K562 (cell line): ENCODE data around the gene TTLL12. TPM values are rescaled to one million over a fixed set of nuclear protein-coding genes. Genes with fewer than 3 reads are reported as not detected.

ENCODE experiments used
- ATAC-seq: fragments of 200-7000 bp; cut with Tn5 transposase; 3 replicates; pipeline ENCODE4 v1.9.1; 2020; ENCODE audit warnings: moderate library complexity
- BruUV-seq: library from RNA; stranded (reverse); fragments of 400-500 nt; replicated peaks from 2 replicates; lab custom pipeline; 2021; lab: Mats Ljungman, UMichigan
- CTCF ChIA-PET: fragments of 300-600 bp; formaldehyde crosslinking; extraction: SDS; loops from one replicate; lab custom pipeline; 2021; ENCODE audit warnings: low intra/inter-chr PET ratio; lab: Yijun Ruan, JAX
- POLR2A ChIA-PET: fragments of 300-600, 350-650 bp; sonication (Branson Sonifier 250); formaldehyde crosslinking; extraction: SDS; loops from one replicate; lab custom pipeline; 2021; ENCODE audit warnings: antibody characterized with exemption, inconsistent platforms; lab: Yijun Ruan, JAX
- DNase-seq, 4 experiments: peaks; one replicate each; pipeline versions ENCODE4 v3.0.0 to v3.0.0-alpha.2; 2011 to 2018; ENCODE audit warnings: low spot score in 3 of 4, mixed read lengths in 3 of 4; ENCODE audit errors: extremely low read depth in 1 of 4
- FAIRE-seq: peaks from 2 replicates; lab custom pipeline; 2011; peaks lifted over from hg19 to GRCh38; lab: Jason Lieb, UNC
- H2AFZ ChIP-seq: 2 replicates; pipeline ENCODE4 v1.6.0; 2011; ENCODE audit warnings: low read depth, low read length, control low read depth, inconsistent platforms
- H3K27ac ChIP-seq: fragments of 200-600 bp; 3 replicates; pipeline ENCODE4 v1.8.0; 2011; ENCODE audit warnings: low read depth, mild to moderate bottlenecking, control low read depth, inconsistent platforms, low read length, moderate library complexity, mixed read lengths; ENCODE audit errors: extremely low read depth
- H3K27me3 ChIP-seq, 2 experiments: fragments of 300-600 bp in 1 of 2; 2 replicates in 1 of 2; 3 replicates in 1 of 2; pipeline versions ENCODE4 v1.6.0 to v1.8.0; 2011; ENCODE audit warnings: inconsistent platforms in 2 of 2, low read length in 2 of 2, mild to moderate bottlenecking in 1 of 2, mixed read lengths in 1 of 2, moderate library complexity in 1 of 2; ENCODE audit not compliant: control insufficient read depth in 2 of 2, insufficient read depth in 2 of 2
- H3K36me3 ChIP-seq: fragments of 300-600 bp; 3 replicates; pipeline ENCODE4 v1.8.0; 2011; ENCODE audit warnings: mild to moderate bottlenecking, low read length, inconsistent platforms; ENCODE audit not compliant: control insufficient read depth, insufficient read depth
- H3K4me1 ChIP-seq, 2 experiments: fragments of 200-600 bp in 1 of 2; replicated peaks in 1 of 2; 2 replicates in 1 of 2; 3 replicates in 1 of 2; pipeline versions ENCODE4 v1.5.1 to v1.8.0; 2011; ENCODE audit warnings: inconsistent platforms in 2 of 2, low read length in 2 of 2, mild to moderate bottlenecking in 1 of 2, mixed read lengths in 1 of 2, moderate library complexity in 1 of 2; ENCODE audit not compliant: control insufficient read depth in 2 of 2, insufficient read depth in 2 of 2
- H3K4me2 ChIP-seq: 2 replicates; pipeline ENCODE4 v1.6.1; 2011; ENCODE audit warnings: low read length, control low read depth, inconsistent platforms, mixed read lengths; ENCODE audit not compliant: insufficient read depth
- H3K4me3 ChIP-seq: fragments of 200-600 bp; sonication (generic), shearing (Covaris generic); 2 replicates; pipeline ENCODE4 v1.5.1; 2016; ENCODE audit warnings: control low read depth, inconsistent platforms
- H3K79me2 ChIP-seq: fragments of 200-600 bp; 3 replicates; pipeline ENCODE4 v1.8.0; 2011; ENCODE audit warnings: low read length, inconsistent platforms; ENCODE audit not compliant: control insufficient read depth, insufficient read depth
- H3K9ac ChIP-seq, 2 experiments: 2 replicates each; pipeline versions ENCODE4 v1.6.0 to v1.6.1; 2011; ENCODE audit warnings: low read depth in 2 of 2, low read length in 2 of 2, control low read depth in 1 of 2, inconsistent platforms in 1 of 2, mild to moderate bottlenecking in 1 of 2, mixed read lengths in 1 of 2; ENCODE audit not compliant: insufficient read depth in 1 of 2
- H3K9me1 ChIP-seq: one replicate; pipeline ENCODE4 v1.6.0; 2011; ENCODE audit warnings: inconsistent platforms, mild to moderate bottlenecking, low read length, moderate library complexity; ENCODE audit not compliant: control insufficient read depth, insufficient read depth
- H3K9me3 ChIP-seq: replicated peaks from 2 replicates; pipeline ENCODE4 v1.5.1; 2011; ENCODE audit warnings: low read depth, low read length, inconsistent platforms; ENCODE audit not compliant: control insufficient read depth, insufficient read depth
- H4K20me1 ChIP-seq: replicated peaks from 2 replicates; pipeline ENCODE4 v1.6.1; 2011; ENCODE audit warnings: low read length, inconsistent platforms, mixed read lengths; ENCODE audit not compliant: control insufficient read depth, insufficient read depth
- HDAC8 ChIP-seq: fragments of 450-650 bp; IDR thresholded peaks from 2 replicates; pipeline ENCODE4 v1.6.1; 2016; ENCODE audit warnings: mild to moderate bottlenecking, missing genetic modification characterization, moderate library complexity, missing compliant biosample characterization
- LEF1 ChIP-seq: fragments of 450-650 bp; IDR thresholded peaks from 2 replicates; pipeline ENCODE4 v1.6.1; 2016; ENCODE audit warnings: mild to moderate bottlenecking
- ZNF253 ChIP-seq: fragments of 250-450 bp; sonication (Bioruptor Pico); conservative IDR thresholded peaks from 2 replicates; pipeline ENCODE4 v1.6.1; 2021; ENCODE audit warnings: mild to moderate bottlenecking
- ZNF551 ChIP-seq: fragments of 250-450 bp; sonication (Bioruptor Pico); IDR thresholded peaks from 2 replicates; pipeline ENCODE4 v1.5.0; 2021; ENCODE audit warnings: mild to moderate bottlenecking, moderate library complexity
- WGBS: fragments of 100-300 bp; shearing (Covaris generic); methylation state at CpG from one replicate; pipeline ENCODE4 v1.1.6; 2016; ENCODE audit warnings: low coverage, mixed read lengths; ENCODE audit not compliant: insufficient coverage; ENCODE audit errors: missing lambda C conversion rate; 5-methylcytosine and 5-hydroxymethylcytosine counted together
- in situ Hi-C: fragments of 300-500 bp; cut with MboI; formaldehyde crosslinking; loops from 4 replicates; pipeline ENCODE4 v1.15.0; 2018; ENCODE audit warnings: inconsistent platforms, mixed read lengths
- intact Hi-C: fragments of 100-400 bp; cut with micrococcal nuclease; formaldehyde crosslinking; loops from 2 replicates; pipeline ENCODE4 v1.14.2; 2022
- polyA plus RNA-seq, 8 experiments: library from polyadenylated mRNA; depleted of rRNA in 4 of 8; stranded (reverse) in 5 of 8; unstranded in 3 of 8; fragments of >200 nt; fragmentation: Nextera tagmentation in 2 of 8; fragmentation: Illumina TruSeq in 1 of 8; extraction: Ambion mirVana in 2 of 8; extraction: Trizol in 1 of 8; gene quantifications; 2 replicates each; pipeline versions ENCODE4 v1.2.1 to v1.2.3, GENCODE V29; 2011 to 2014; ENCODE audit warnings: inconsistent platforms in 1 of 8, missing spikeins in 1 of 8
- total RNA-seq, 7 experiments: library from RNA; depleted of rRNA in 6 of 7; stranded (reverse); fragments of >200 nt in 6 of 7; fragmentation: Illumina TruSeq in 2 of 7; extraction: Trizol in 2 of 7; gene quantifications; 2 replicates each; pipeline versions ENCODE4 v1.2.1 to v1.2.3, GENCODE V29; 2011 to 2021; ENCODE audit warnings: low replicate concordance in 1 of 7
- TF ChIP-seq, protein P1 (sequence below), 2 experiments: IDR thresholded peaks in 1 of 2; conservative IDR thresholded peaks in 1 of 2; 2 replicates each; pipeline ENCODE4 v1.6.1; 2016; ENCODE audit warnings: low read depth in 2 of 2, mild to moderate bottlenecking in 1 of 2, missing compliant biosample characterization in 1 of 2, missing genetic modification characterization in 1 of 2, moderate library complexity in 1 of 2
- TF ChIP-seq, protein P2 (sequence below), 2 experiments: fragments of 250-450 bp in 1 of 2; fragments of 450-650 bp in 1 of 2; sonication (Bioruptor Pico) in 1 of 2; IDR thresholded peaks; 2 replicates each; pipeline versions ENCODE4 v1.6.1 to v1.8.0; 2016 to 2021; ENCODE audit warnings: mild to moderate bottlenecking in 2 of 2, moderate library complexity in 2 of 2, missing compliant biosample characterization in 1 of 2, missing genetic modification characterization in 1 of 2

TTLL12 gene
- total and polyA plus RNA-seq, 9 of the 15 experiments (the other 6 are each of a cell fraction or from before 2014, with no cell fraction given), result 1.3 to 128 (median 43.0) TPM

GRCh38 chr22:43208703-43209522, 22.0 kb upstream of the TTLL12 start:
- POLR2A ChIA-PET, result interaction anchor here (0.6 kb wide), 2 partner anchors 12 to 1766 kb away, joined by 3 read pairs; no protein-coding TSS in a partner anchor
- no peak for FAIRE-seq

More at GRCh38 chr22:43208703-43209522, 22.0 kb upstream of the TTLL12 start:
- no peaks in the 10 kb centered on the region for H4K20me1 ChIP-seq
- in situ Hi-C loops (no loop called here), intact Hi-C loops (no loop called here)
- H3K27ac ChIP-seq, result no peak overlapping the region
- no peaks in the 10 kb centered on the region for H3K36me3 ChIP-seq
- CTCF ChIA-PET, result no interaction called here
- H3K9me3 ChIP-seq, result no peaks in the 10 kb centered on the region
- ATAC-seq (no peak), DNase-seq (no peak)
- no peak overlapping the region; a peak in 1 of 4 replicates for H3K9ac ChIP-seq
- no peak overlapping the region for H3K4me3 ChIP-seq
- 14% methylated on average over 15 of the region's 26 CpGs for WGBS
- peaks cover 0 to 20% of the 10 kb centered on the region in 2 experiments; a peak in 3 of 5 replicates for H3K27me3 ChIP-seq
- no peak overlapping the region for H3K4me2 ChIP-seq
- no peak overlapping the region for H2AFZ ChIP-seq
- no peaks in the 10 kb centered on the region for H3K79me2 ChIP-seq
- peaks cover 2 to 36% of the 10 kb centered on the region in 2 experiments; a peak in 3 of 5 replicates for H3K4me1 ChIP-seq
- no TSS peak for BruUV-seq
- H3K9me1 ChIP-seq, result no peaks in the 10 kb centered on the region
- TF ChIP-seq, protein P1, sequence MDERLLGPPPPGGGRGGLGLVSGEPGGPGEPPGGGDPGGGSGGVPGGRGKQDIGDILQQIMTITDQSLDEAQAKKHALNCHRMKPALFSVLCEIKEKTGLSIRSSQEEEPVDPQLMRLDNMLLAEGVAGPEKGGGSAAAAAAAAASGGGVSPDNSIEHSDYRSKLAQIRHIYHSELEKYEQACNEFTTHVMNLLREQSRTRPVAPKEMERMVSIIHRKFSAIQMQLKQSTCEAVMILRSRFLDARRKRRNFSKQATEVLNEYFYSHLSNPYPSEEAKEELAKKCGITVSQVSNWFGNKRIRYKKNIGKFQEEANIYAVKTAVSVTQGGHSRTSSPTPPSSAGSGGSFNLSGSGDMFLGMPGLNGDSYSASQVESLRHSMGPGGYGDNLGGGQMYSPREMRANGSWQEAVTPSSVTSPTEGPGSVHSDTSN (CRISPR knock-in tag; IDR thresholded peaks at IDR 0.05; ENCODE audit: low read depth), result no peak
- TF ChIP-seq, protein P1 (tag; conservative IDR thresholded peaks at IDR 0.05; ENCODE audit: low read depth), result no peak
- TF ChIP-seq ZNF253 (no peak), LEF1 (no peak), HDAC8 (tag) (no peak), ZNF551 (CRISPR knock-in tag) (no peak)
- TF ChIP-seq, protein P2, sequence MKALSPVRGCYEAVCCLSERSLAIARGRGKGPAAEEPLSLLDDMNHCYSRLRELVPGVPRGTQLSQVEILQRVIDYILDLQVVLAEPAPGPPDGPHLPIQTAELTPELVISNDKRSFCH (CRISPR knock-in tag; IDR thresholded peaks at IDR 0.05), result no peak
- TF ChIP-seq, protein P2 (tag; IDR thresholded peaks at IDR 0.05), result no peak
